HEK293T (cell line): Measurements from ENCODE around the gene PLEKHA7.

ENCODE experiments used
- CTCF ChIA-PET: fragments of 350-600 bp; formaldehyde crosslinking; extraction: SDS; loops from one replicate; lab custom pipeline; 2021; ENCODE audit warnings: antibody characterized with exemption, inconsistent platforms; lab: Yijun Ruan, JAX
- POLR2A ChIA-PET: fragments of 350-600 bp; formaldehyde crosslinking; extraction: SDS; loops from one replicate; lab custom pipeline; 2020; ENCODE audit warnings: antibody characterized with exemption, inconsistent platforms; lab: Yijun Ruan, JAX
- DNase-seq: peaks from one replicate; pipeline ENCODE4 v3.0.0; 2012; ENCODE audit warnings: mixed read lengths; ENCODE audit errors: extremely low spot score
- ARNT ChIP-seq: fragments of 450-650 bp; IDR thresholded peaks from 2 replicates; pipeline ENCODE4 v1.6.1; 2017; ENCODE audit warnings: mild to moderate bottlenecking
- BHLHE40 ChIP-seq: fragments of 450-650 bp; IDR thresholded peaks from 2 replicates; pipeline ENCODE4 v1.6.1; 2016; ENCODE audit warnings: mild to moderate bottlenecking, moderate library complexity, borderline replicate concordance
- CTBP1 ChIP-seq: fragments of 450-650 bp; IDR thresholded peaks from 2 replicates; pipeline ENCODE4 v1.6.1; 2016; ENCODE audit warnings: borderline replicate concordance
- ELF4 ChIP-seq: fragments of 450-650 bp; IDR thresholded peaks from 2 replicates; pipeline ENCODE4 v1.6.1; 2017; ENCODE audit warnings: antibody characterized with exemption
- FOXA1 ChIP-seq: fragments of 450-650 bp; IDR thresholded peaks from 2 replicates; pipeline ENCODE4 v1.6.1; 2016; ENCODE audit warnings: mild to moderate bottlenecking
- FOXK2 ChIP-seq: fragments of 450-650 bp; IDR thresholded peaks from 2 replicates; pipeline ENCODE4 v1.6.1; 2016; ENCODE audit warnings: mild to moderate bottlenecking
- FOXM1 ChIP-seq: fragments of 450-650 bp; IDR thresholded peaks from 2 replicates; pipeline ENCODE4 v1.6.1; 2017; ENCODE audit warnings: mild to moderate bottlenecking, borderline replicate concordance
- HDGF ChIP-seq: fragments of 450-650 bp; IDR thresholded peaks from 2 replicates; pipeline ENCODE4 v1.6.1; 2017; ENCODE audit warnings: antibody characterized with exemption, borderline replicate concordance
- L3MBTL2 ChIP-seq: fragments of 450-650 bp; conservative IDR thresholded peaks from 2 replicates; pipeline ENCODE4 v1.6.1; 2016; ENCODE audit warnings: mild to moderate bottlenecking
- LEF1 ChIP-seq: fragments of 450-650 bp; IDR thresholded peaks from 2 replicates; pipeline ENCODE4 v1.6.1; 2017; ENCODE audit warnings: mild to moderate bottlenecking, borderline replicate concordance
- NFRKB ChIP-seq: fragments of 450-650 bp; IDR thresholded peaks from 2 replicates; pipeline ENCODE4 v1.6.1; 2016; ENCODE audit warnings: mild to moderate bottlenecking, moderate library complexity
- SP1 ChIP-seq: fragments of 450-650 bp; IDR thresholded peaks from 2 replicates; pipeline ENCODE4 v1.6.1; 2017
- SUZ12 ChIP-seq: fragments of 450-650 bp; IDR thresholded peaks from 2 replicates; pipeline ENCODE4 v1.6.1; 2016; ENCODE audit warnings: mild to moderate bottlenecking
- TARDBP ChIP-seq: fragments of 450-650 bp; IDR thresholded peaks from 2 replicates; pipeline ENCODE4 v1.6.1; 2016
- ZNF384 ChIP-seq: fragments of 450-650 bp; IDR thresholded peaks from 2 replicates; pipeline ENCODE4 v1.6.1; 2016
- TF ChIP-seq, protein P1 (sequence below): fragments of 450-650 bp; IDR thresholded peaks from 2 replicates; pipeline ENCODE4 v1.6.1; 2016

The PLEKHA7 gene

DNA sequence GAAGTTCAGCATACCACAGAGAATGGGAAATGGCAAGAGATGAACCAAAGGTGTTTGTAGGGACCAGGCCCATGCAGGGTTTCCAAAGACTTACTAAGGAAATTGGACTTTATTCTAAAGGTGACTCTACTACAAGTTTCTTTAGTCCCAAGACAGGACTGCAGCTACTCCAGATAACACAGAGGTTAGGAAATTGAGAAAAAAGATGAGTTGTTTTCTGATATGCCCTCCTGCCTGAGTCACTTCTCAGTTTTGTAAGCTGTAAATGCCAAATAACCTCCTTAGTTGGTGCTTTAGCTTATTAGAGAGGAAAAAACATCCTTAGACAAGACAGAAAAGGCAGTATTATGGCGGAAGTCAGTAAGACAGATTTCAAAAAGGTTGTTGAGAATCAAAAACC, 179.8 kb downstream of the PLEKHA7 start:
- DNase-seq: no peak
- ChIA-PET CTCF (interaction anchor here (0.7 kb wide), 1 partner anchor 14 kb away, joined by 3 read pairs; no protein-coding TSS in a partner anchor), POLR2A (no interaction called here)
- TF ChIP-seq CTBP1 (no peak), FOXA1 (no peak), TARDBP (no peak), NFRKB (no peak), BHLHE40 (no peak), SUZ12 (no peak), FOXK2 (no peak), ELF4 (no peak), L3MBTL2 (no peak), FOXM1 (no peak)
- TF ChIP-seq, protein P1, sequence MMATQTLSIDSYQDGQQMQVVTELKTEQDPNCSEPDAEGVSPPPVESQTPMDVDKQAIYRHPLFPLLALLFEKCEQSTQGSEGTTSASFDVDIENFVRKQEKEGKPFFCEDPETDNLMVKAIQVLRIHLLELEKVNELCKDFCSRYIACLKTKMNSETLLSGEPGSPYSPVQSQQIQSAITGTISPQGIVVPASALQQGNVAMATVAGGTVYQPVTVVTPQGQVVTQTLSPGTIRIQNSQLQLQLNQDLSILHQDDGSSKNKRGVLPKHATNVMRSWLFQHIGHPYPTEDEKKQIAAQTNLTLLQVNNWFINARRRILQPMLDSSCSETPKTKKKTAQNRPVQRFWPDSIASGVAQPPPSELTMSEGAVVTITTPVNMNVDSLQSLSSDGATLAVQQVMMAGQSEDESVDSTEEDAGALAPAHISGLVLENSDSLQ: no peak

DNA sequence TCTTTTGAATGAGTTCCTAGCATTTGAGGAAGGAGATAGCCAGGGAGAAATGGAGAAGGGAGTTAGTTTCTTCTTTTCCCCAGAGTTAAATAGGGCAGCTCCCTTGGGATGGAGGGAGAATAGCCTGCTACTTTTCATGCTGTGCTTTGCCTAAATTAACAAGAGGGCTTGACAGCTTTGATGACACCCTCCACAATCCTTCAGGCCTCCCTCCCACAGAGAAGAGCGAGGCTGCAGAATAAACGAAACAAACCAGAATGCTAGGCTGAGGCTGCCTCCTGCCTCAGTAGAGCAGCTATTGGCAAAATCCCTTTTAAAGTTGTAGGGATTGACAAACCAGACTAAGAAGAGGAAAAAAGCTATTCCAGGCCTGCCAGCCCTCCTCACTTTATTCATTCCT, 181.2 kb downstream of the PLEKHA7 start:
- DNase-seq: no peak
- no peak for TF ChIP-seq SUZ12
- TF ChIP-seq BHLHE40: no peak
- no peak for TF ChIP-seq HDGF
- no peak for TF ChIP-seq ZNF384
- no peak for TF ChIP-seq SP1
- no peak for TF ChIP-seq CTBP1
- TF ChIP-seq FOXA1: no peak
- no peak for TF ChIP-seq FOXM1
- TF ChIP-seq, protein P1: no peak
- TF ChIP-seq LEF1: no peak
- no peak for TF ChIP-seq NFRKB
- TF ChIP-seq FOXK2: no peak
- no peak for TF ChIP-seq ARNT
- TF ChIP-seq L3MBTL2: no peak
- TF ChIP-seq TARDBP: no peak
- TF ChIP-seq ELF4: no peak
- CTCF ChIA-PET: no interaction called here
- POLR2A ChIA-PET: no interaction called here

DNA sequence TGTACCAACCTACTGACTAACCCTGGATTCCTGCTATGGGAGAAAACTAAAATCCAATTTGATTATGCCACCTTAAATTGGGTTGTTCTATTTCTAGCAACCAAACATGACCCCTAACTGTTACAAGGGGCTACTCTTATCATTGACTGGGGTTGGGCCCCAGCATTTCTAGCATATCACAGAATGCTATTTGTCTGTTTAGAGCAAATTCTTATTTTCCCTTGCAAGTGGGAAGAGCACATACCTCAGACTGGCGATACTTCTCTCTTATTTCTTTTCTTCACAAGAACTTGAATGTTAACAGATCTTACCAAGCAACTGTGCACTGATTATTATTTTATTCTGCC, 182.0 kb downstream of the PLEKHA7 start:
- POLR2A ChIA-PET: no interaction called here
- no peak for DNase-seq
- TF ChIP-seq NFRKB: no peak
- TF ChIP-seq CTBP1: no peak
- no peak for TF ChIP-seq ELF4
- TF ChIP-seq L3MBTL2: no peak
- CTCF ChIA-PET: no interaction called here

DNA sequence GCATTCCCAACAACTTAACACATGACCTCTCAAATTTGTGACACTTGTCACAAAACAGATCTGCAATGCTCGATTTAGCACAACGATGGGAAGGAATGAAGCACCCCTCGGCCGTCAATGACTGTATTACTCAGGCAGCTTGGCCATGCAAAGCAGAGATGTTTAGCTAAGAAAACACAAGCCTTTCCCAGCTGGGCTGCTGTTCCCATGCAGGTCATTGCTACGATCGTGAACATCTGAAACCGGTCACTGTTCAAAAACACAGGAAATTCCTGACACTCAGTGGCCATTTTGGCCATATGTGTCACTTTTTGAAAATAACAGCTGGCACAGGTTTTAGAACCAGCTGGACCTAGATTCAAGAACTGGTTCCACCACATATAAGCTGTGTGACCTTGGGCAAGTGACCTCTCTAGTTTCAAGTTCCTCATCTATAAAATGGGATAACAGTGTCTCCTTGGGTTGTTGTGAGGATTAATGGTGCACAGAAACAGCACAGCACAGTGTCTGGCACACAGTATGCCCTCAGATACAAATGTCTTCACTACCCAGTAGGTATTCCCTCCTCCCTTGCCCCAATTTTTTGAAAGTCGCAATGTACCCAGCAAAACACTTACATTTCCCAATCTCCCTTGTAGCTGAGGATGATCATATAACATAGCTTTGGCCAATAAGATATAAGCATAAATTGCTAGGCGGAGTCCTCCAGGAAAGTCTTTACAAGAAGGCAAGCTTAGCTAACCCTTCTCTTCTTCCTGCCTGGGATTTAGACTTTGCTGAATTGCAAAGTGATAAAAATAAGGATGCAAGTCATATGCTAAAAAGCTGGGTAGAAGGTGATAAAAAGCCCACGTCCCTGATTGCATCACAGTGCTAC, 182.7 kb downstream of the PLEKHA7 start:
- DNase-seq: no peak
- POLR2A ChIA-PET: no interaction called here
- CTCF ChIA-PET: interaction anchor here (0.7 kb wide), 1 partner anchor 881 kb away, joined by 3 read pairs; no protein-coding TSS in a partner anchor
- TF ChIP-seq BHLHE40 (no peak), FOXK2 (no peak), SP1 (no peak)
- TF ChIP-seq, protein P1: no peak

DNA sequence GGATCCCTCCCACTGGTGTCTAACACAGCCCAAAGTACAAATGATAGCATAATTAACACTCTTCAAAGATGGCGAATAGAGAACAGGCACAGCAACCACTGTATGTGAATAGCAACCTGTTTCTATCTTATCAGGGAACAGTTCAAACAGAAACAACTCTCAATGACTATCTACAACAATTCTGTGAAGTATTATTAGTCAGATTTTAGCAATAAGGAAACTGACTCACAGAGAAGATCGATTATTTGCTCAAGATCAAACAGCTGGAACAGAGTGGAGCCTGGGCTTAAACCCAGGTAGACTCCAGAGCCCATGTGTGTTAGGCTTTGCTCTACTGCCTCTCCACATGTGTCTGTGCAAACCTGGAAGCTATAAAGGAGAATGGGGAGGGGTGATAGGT, 187.1 kb downstream of the PLEKHA7 start:
- POLR2A ChIA-PET: no interaction called here
- TF ChIP-seq CTBP1: no peak
- TF ChIP-seq ARNT: no peak
- TF ChIP-seq ZNF384: no peak
- TF ChIP-seq ELF4: no peak
- TF ChIP-seq, protein P1: no peak
- TF ChIP-seq SP1: no peak
- no peak for TF ChIP-seq TARDBP
- no peak for DNase-seq
- CTCF ChIA-PET: no interaction called here

DNA sequence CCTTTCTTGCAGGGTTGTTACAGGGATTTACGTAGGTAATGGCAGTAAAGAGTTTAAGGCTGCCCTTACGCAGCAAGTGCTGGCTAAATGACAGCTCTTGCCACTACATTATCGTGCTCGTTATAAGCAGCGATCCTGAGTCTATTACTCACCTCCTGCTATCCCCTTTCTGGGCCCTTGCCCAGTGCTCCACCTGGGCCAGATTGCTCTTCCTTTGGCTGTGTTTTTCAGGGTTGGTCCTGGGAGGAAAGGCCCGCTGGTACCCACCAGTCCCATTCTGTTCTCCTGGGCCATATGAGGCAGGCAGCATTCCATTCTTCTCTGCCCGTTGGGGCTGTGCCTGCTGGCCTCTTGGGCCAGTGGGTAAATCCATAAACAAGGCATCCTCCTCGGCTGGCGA, 188.2 kb downstream of the PLEKHA7 start:
- POLR2A ChIA-PET: no interaction called here
- no peak for DNase-seq
- CTCF ChIA-PET: no interaction called here
- TF ChIP-seq TARDBP (no peak), FOXA1 (no peak), LEF1 (no peak), L3MBTL2 (no peak), CTBP1 (no peak)
